Spinal cord (tissue), 10 donors: ENCODE data around the gene SLC25A48. TPM values are rescaled to one million over a fixed set of nuclear protein-coding genes. Genes with fewer than 3 reads are reported as not detected.

Experiments used
- DNase-seq, 6 donors: peaks; one replicate each; pipeline versions ENCODE4 v3.0.0 to v3.0.0-alpha.2; 2013 to 2015; ENCODE audit warnings: low spot score in 6 of 6, low read depth in 4 of 6
- H3K27ac ChIP-seq: one replicate; pipeline ENCODE4 v1.5.1; 2013; ENCODE audit warnings: low read depth, low read length, control low read depth
- H3K27me3 ChIP-seq: one replicate; pipeline ENCODE4 v1.6.1; 2013; ENCODE audit warnings: low read length; ENCODE audit not compliant: control insufficient read depth, insufficient read depth
- H3K36me3 ChIP-seq: one replicate; pipeline ENCODE4 v1.6.1; 2013; ENCODE audit warnings: low read length; ENCODE audit not compliant: control insufficient read depth, insufficient read depth
- H3K4me1 ChIP-seq: one replicate; pipeline ENCODE4 v1.6.1; 2013; ENCODE audit warnings: low read length; ENCODE audit not compliant: control insufficient read depth, insufficient read depth
- H3K4me3 ChIP-seq: one replicate; pipeline ENCODE4 v1.5.1; 2013; ENCODE audit warnings: low read depth, low read length, control low read depth
- H3K9me3 ChIP-seq: one replicate; pipeline ENCODE4 v1.6.1; 2013; ENCODE audit warnings: low read length; ENCODE audit not compliant: control insufficient read depth, insufficient read depth
- WGBS: methylation state at CpG from one replicate; pipeline ENCODE4 v1.1.5; 2013; ENCODE audit warnings: missing lambda C conversion rate; ENCODE audit not compliant: insufficient coverage; 5-methylcytosine and 5-hydroxymethylcytosine counted together
- polyA plus RNA-seq, 2 donors: library from polyadenylated mRNA; unstranded; fragments of 120-200 nt; gene quantifications; one replicate each; pipeline ENCODE4 v1.2.1, GENCODE V29; 2013; ENCODE audit not compliant: insufficient read length in 2 of 2
- total RNA-seq, 2 donors: library from RNA; depleted of rRNA in 1 of 2; stranded (reverse); fragments of 120-200 nt in 1 of 2; fragments of >200 nt in 1 of 2; gene quantifications; one replicate each; pipeline versions ENCODE4 v1.2.3 to v1.2.4, GENCODE V29; 2013 to 2014
- donor health status: healthy.

The SLC25A48 gene
- total and polyA plus RNA-seq, 4 donors: 6.8 to 50.2 (median 23.5) TPM

DNA sequence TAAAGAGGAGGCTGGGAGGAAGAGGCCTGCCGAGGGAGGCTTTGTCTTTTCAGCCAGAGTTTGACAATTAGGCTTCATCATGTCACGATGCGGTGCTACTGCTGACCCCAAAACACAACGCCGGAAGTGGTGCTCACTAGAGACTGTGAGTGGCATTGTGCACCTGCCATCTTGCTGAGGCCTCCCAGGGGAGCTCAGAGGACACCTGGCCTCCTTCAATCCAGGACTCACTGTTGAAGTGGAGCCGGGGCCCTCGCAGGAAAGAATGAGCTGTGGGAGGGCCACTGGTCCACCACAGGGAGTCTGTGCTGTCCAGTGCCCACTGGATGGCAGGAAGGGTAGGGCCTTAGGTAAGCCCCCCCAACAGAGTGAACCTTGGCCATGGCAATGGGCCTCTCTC lies 12.7 kb upstream of the SLC25A48 start:
- Histone ChIP-seq H3K9me3 (peaks cover 2% of the 10 kb centered on the region), H3K4me3 (no peak overlapping the region), H3K27ac (no peak overlapping the region), H3K36me3 (no peaks in the 10 kb centered on the region), H3K4me1 (no peaks in the 10 kb centered on the region), H3K27me3 (no peaks in the 10 kb centered on the region)
- DNase-seq: no peak
- 82% methylated on average over 7 of the region's 7 CpGs for WGBS

- H3K4me3 ChIP-seq: no peak overlapping the region
- no peaks in the 10 kb centered on the region for H3K27me3 ChIP-seq
- no peak overlapping the region for H3K27ac ChIP-seq
- no peaks in the 10 kb centered on the region for H3K36me3 ChIP-seq
- WGBS: 43% methylated on average over 2 of the region's 2 CpGs
- no peak for DNase-seq
- H3K4me1 ChIP-seq: no peaks in the 10 kb centered on the region
- H3K9me3 ChIP-seq: peaks cover 2% of the 10 kb centered on the region
Measured at GRCh38 chr5:135822286-135822685, 12.2 kb upstream of the SLC25A48 start.

GRCh38 chr5:135822959-135823358 lies 11.5 kb upstream of the SLC25A48 start:
- Histone ChIP-seq H3K4me3 (no peak overlapping the region), H3K27me3 (no peaks in the 10 kb centered on the region), H3K36me3 (no peaks in the 10 kb centered on the region), H3K27ac (no peak overlapping the region), H3K9me3 (peaks cover 2% of the 10 kb centered on the region), H3K4me1 (no peaks in the 10 kb centered on the region)
- DNase-seq: no peak
- WGBS: 88% methylated on average over 4 of the region's 4 CpGs

DNA sequence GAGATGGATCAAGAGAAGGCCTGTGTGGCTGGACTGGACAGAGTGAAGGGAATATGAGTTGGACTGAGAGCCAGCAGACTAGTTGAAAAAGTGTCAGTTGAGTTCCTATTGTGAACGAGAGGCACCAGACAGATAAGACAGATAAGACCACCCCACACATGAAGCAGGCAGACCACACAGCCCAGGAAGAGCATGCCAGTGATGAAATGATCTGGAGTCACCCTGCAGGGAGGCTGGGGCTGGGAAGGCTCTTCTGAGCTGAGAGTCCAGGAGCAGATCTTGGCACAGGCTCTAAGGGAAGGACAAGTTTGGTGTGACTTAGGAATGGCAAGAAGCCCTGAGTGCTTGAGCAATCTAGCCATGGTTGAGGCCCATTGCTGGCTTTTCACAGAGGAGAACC lies 10.6 kb upstream of the SLC25A48 start:
- Histone ChIP-seq H3K27ac (no peak overlapping the region), H3K4me1 (no peaks in the 10 kb centered on the region), H3K4me3 (no peak overlapping the region), H3K36me3 (no peaks in the 10 kb centered on the region), H3K27me3 (no peaks in the 10 kb centered on the region), H3K9me3 (peaks cover under 1% of the 10 kb centered on the region)
- no CpG with 5 or more reads among the region's 1 CpG for WGBS
- DNase-seq: no peak

- no peak for DNase-seq
- Histone ChIP-seq H3K27me3 (no peaks in the 10 kb centered on the region), H3K4me1 (no peaks in the 10 kb centered on the region), H3K27ac (no peak overlapping the region), H3K36me3 (no peaks in the 10 kb centered on the region), H3K4me3 (no peak overlapping the region), H3K9me3 (no peaks in the 10 kb centered on the region)
- WGBS: 89% methylated on average over 6 of the region's 7 CpGs
Measured at GRCh38 chr5:135824541-135825041, 9.9 kb upstream of the SLC25A48 start.

GRCh38 chr5:135825373-135826220 lies 8.9 kb upstream of the SLC25A48 start:
- no peak overlapping the region for H3K27ac ChIP-seq
- DNase-seq: no peak
- WGBS: 80% methylated on average over 11 of the region's 12 CpGs

DNA sequence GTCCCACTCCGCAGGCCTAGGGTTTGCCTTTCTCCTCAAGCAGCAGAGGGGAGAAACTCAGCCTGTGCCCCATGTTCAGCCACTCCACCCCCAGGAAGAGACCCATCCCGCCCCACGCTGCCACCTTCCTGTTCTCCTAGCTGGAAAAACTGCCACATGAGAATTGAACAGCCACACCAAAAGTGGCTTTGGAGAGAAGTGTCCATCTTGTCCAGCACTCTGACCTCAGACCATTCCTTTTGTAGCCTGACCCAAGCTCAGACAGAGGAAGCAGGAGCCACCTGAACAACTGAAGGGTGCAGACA lies 8.3 kb upstream of the SLC25A48 start:
- Histone ChIP-seq H3K4me1 (peaks cover 15% of the 10 kb centered on the region), H3K9me3 (no peaks in the 10 kb centered on the region), H3K27ac (no peak overlapping the region), H3K27me3 (peaks cover 4% of the 10 kb centered on the region), H3K36me3 (no peaks in the 10 kb centered on the region), H3K4me3 (no peak overlapping the region)
- no peak for DNase-seq
- WGBS: 92% methylated on average over 3 of the region's 3 CpGs

More at GRCh38 chr5:135825373-135826220, 8.9 kb upstream of the SLC25A48 start:
- H3K27me3 ChIP-seq: peaks cover 2% of the 10 kb centered on the region
- no peak overlapping the region for H3K4me3 ChIP-seq
- peaks cover 10% of the 10 kb centered on the region for H3K4me1 ChIP-seq
- H3K36me3 ChIP-seq: no peaks in the 10 kb centered on the region
- no peaks in the 10 kb centered on the region for H3K9me3 ChIP-seq

GRCh38 chr5:135826994-135827671 lies 7.3 kb upstream of the SLC25A48 start:
- WGBS: 74% methylated on average over 4 of the region's 8 CpGs
- Histone ChIP-seq H3K27ac (no peak overlapping the region), H3K9me3 (no peaks in the 10 kb centered on the region), H3K4me1 (peaks cover 22% of the 10 kb centered on the region), H3K4me3 (no peak overlapping the region), H3K36me3 (no peaks in the 10 kb centered on the region), H3K27me3 (peaks cover 4% of the 10 kb centered on the region)
- DNase-seq: no peak

DNA sequence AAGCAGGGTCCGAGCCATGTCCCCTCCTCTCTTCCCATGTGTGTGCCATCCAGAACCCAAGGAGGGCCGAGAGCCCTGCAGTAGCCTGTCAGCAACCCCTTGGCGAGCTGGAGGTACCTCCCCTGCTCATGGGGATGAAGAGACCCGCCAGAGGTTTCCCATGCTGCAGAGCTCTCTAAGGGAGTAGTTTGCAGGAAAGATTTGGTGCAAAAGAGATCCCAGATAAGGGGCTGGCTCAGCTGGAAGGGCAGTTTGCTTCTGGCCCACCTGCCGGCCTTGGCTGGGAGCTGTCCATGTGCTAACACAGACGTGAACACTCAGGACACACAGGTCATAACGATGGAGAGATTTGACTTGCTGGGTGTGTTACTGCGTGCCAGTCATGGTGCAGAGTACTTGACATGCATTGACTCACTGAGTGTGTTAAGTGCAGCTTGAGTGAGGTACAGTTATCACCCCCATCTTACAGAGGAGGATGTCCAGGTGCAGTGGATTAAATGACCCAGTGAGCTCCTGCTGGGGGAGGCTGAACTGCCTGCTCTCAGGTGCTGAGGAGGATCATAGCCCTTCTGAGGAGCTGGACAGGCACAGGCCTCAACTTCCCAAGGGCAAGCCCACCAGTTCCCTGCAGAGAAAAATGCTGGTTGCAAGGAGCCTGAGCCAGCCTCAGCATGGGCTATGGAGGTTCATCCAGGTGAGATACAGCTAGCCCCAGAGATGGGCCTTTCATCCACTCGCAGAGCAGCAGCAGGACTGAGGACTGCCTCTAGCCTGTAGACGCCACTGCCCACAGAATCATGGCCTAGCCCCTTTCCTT lies 6.3 kb upstream of the SLC25A48 start:
- H3K27me3 ChIP-seq: peaks cover 10% of the 10 kb centered on the region
- no peaks in the 10 kb centered on the region for H3K9me3 ChIP-seq

More for the DNA sequence above, 6.3 kb upstream of the SLC25A48 start:
- H3K36me3 ChIP-seq: no peaks in the 10 kb centered on the region
- H3K27ac ChIP-seq: no peak overlapping the region
- DNase-seq: no peak
- H3K4me1 ChIP-seq: peaks cover 31% of the 10 kb centered on the region
- WGBS: 69% methylated on average over 8 of the region's 10 CpGs
- H3K4me3 ChIP-seq: no peak overlapping the region
